Dedifferentiated amniotic fluid mesenchymal stem cell (primary cell): ENCODE measurements around the gene OOSP4B.
"Not testable (repeated sequence)": the region's sequence is repeated elsewhere in the genome, so short reads cannot be mapped to it uniquely, and the experiment has no call there.

Source experiments
- DNase-seq: peaks from one replicate; pipeline ENCODE4 v3.0.0-alpha.2; 2016; ENCODE audit errors: extremely low spot score

OOSP4B gene

DNA sequence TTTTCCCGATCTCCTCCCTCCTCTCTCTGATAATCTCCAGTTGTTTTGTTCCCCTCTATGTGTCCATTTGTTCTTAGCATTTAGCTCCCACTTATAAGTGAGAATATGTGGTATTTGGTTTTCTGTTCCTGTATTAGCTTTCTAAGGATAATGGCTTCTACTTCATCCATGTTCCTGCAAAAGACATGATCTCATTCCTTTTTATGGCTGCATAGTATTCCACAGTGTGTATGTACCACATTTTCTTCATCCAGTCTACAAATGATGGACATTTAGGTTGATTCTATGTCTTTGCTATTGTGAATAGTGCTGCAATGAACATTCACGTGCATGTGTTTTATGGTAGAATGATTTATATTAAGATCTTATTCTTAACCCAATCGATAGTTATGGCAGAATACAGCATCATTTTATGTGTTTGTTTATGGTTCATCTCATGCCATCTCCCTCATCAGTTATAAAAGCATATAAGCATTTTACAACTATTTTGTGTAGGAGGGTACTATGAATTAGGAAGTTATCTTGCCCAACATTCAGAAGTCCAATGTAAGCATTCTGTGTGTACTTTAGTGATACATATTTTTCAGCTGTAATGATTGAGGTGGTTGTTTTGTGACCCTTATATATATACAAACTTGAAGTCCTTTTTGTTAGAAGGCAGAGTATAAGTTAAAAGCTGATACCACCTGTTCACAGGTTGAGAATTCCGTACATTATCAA, 42.7 kb downstream of the OOSP4B start:
- no peak for DNase-seq

DNA sequence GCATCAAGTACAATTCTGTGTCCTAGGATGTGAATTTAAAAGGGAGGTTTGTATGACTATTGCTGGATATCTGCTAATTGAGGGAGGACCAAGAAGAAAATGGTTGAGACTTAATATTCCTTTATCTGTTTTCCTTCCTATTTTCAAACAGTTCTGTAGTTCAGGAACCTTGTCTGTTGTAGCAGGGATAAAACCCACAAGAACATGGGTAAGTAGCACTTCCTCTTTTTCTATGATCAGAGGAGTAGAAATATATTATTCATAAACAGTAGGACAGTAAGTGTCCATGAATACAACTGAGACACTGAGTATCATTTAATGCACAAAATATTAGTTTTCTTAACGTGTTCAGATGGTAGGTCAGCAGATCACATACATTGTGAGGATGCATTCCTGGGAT, 47.1 kb downstream of the OOSP4B start:
- no peak for DNase-seq

GRCh38 chr11:60065801-60066200, 48.8 kb downstream of the OOSP4B start:
- DNase-seq: no peak

DNA sequence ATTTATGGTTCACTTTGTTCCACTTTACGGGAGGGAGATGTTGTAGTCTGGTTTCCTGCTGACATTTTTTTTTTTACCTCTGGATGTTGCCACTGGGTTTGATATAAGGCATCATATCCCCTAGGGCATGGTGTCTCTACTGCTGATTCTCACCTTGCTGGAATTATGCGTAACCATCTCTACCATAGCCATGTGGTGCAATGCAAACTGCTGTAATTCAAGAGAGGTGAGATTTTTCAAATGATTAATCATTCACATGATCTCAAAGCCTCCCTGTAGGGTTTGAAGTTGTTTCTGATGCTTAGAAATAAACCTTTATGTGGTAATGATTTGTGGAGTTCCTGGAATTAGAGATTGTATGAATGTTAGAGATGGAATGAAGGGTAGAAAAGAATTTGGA, 52.5 kb downstream of the OOSP4B start:
- DNase-seq: no peak

- not testable (repeated sequence) for DNase-seq
These were observed 54.7 kb downstream of the OOSP4B start for GRCh38 chr11:60071644-60072043.

DNA sequence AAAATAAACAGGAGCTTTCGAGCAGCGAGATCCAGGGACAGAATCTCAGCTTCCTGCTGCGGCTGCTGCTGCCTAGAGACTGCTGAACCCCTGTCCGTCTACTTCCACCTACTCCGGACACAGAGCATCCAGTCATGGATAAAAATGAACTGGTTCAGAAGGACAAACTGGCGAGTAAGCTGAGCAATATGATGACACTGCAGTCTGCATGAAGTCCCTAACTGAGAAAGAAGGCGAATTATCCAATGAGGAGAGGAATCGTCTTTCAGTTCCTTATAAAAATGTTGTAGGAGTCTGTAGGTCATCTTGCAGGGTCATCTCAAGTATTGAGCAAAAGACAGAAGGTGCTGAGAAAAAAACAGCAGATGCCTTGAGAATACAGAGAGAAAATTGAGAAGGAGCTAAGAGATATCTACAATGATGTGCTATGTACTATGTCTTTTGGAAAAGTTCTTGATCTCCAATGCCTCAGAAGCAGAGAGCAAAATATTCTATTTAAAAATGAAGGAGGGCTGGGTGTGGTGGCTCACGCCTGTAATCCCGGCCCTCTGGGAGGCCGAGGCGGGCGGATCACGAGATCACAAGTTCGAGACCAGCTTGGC, 60.3 kb downstream of the OOSP4B start:
- DNase-seq: no peak

DNA sequence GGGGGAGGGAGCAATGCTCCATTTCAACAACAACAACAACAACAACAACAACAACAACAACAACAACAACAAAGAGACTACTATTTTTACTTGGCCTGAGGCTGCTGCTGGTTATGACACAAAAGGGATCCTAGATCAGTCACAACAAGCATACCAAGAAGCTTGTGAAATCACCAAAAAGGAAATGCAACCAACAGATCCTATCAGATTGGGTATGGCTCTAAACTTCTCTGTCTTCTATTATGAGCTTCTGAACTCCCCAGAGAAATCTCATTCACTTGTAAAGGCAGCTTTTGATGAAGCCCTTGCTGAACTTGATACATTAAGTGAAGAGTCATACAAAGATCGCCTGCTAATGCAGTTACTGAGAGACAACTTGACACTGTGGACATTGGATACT, 61.0 kb downstream of the OOSP4B start:
- no peak for DNase-seq

GRCh38 chr11:60078745-60079144, 61.8 kb downstream of the OOSP4B start:
- DNase-seq: no peak

DNA sequence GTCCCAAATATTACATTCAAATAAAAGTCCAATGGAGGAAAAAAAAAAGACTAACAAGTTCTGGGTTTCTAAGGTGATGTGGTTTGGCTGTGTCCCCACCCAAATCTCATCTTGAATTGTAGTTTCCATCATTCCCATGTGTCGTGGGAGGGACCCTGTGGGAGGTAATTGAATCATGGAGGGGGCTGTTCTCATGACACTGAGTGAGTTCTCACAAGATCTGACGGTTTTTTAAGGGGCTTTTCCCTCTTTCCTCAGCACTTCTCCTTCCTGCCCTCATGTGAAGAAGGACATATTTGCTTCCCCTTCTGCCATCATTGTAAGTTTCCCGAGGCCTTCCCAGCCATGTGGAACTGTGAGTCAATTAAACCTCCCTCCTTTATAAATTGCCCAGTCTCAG, 63.6 kb downstream of the OOSP4B start:
- DNase-seq: no peak
